HepG2 (cell line): ENCODE results near the gene TSEN34. TPM values are rescaled to one million over a fixed set of nuclear protein-coding genes. Genes with fewer than 3 reads are reported as not detected.

Experiments
- ARID5B ChIP-seq: IDR thresholded peaks from 2 replicates; pipeline ENCODE4 v1.4.0; 2020; ENCODE audit warnings: mild to moderate bottlenecking, missing genetic modification reagents
- CBX2 ChIP-seq, 2 experiments: fragments of 200-600 bp in 1 of 2; sonication (generic); formaldehyde crosslinking in 1 of 2; IDR thresholded peaks; 2 replicates each; pipeline versions ENCODE4 v1.7.0 to v1.8.1; 2018 to 2022; ENCODE audit warnings: low read depth in 2 of 2, low read length in 1 of 2, mild to moderate bottlenecking in 1 of 2, missing genetic modification reagents in 1 of 2
- CENPT ChIP-seq: sonication (generic); formaldehyde crosslinking; IDR thresholded peaks from 2 replicates; pipeline ENCODE4 v1.8.0; 2022; ENCODE audit warnings: low read depth, mild to moderate bottlenecking, moderate library complexity, missing genetic modification reagents
- DPF2 ChIP-seq: sonication (generic); formaldehyde crosslinking; IDR thresholded peaks from 2 replicates; pipeline ENCODE4 v1.4.0; 2020; ENCODE audit warnings: mild to moderate bottlenecking, low read depth, missing genetic modification reagents, borderline replicate concordance
- HMG20A ChIP-seq: IDR thresholded peaks from 2 replicates; pipeline ENCODE4 v1.6.1; 2016; ENCODE audit warnings: borderline replicate concordance
- KLF9 ChIP-seq: IDR thresholded peaks from 2 replicates; pipeline ENCODE4 v1.6.1; 2016; ENCODE audit warnings: low read depth
- MXD1 ChIP-seq: sonication (generic); formaldehyde crosslinking; IDR thresholded peaks from 2 replicates; pipeline ENCODE4 v1.4.0; 2020; ENCODE audit warnings: mild to moderate bottlenecking, missing genetic modification reagents
- PATZ1 ChIP-seq: sonication (generic); formaldehyde crosslinking; IDR thresholded peaks from 2 replicates; pipeline ENCODE4 v1.4.0; 2020; ENCODE audit warnings: missing genetic modification reagents
- POLR2AphosphoS5 ChIP-seq: IDR thresholded peaks from 2 replicates; pipeline ENCODE4 v1.6.1; 2012; ENCODE audit warnings: low read depth, low read length
- SALL2 ChIP-seq: sonication (generic); formaldehyde crosslinking; IDR thresholded peaks from 2 replicates; pipeline ENCODE4 v1.8.1; 2023; ENCODE audit warnings: mild to moderate bottlenecking, missing genetic modification reagents, inconsistent platforms
- SKI ChIP-seq: fragments of 450-650 bp; IDR thresholded peaks from one replicate; pipeline ENCODE4 v1.6.1; 2018; ENCODE audit warnings: mild to moderate bottlenecking; ENCODE audit not compliant: partially characterized antibody
- TCF12 ChIP-seq, 2 experiments: fragments of 450-650 bp in 1 of 2; sonication (generic) in 1 of 2; formaldehyde crosslinking in 1 of 2; IDR thresholded peaks; 2 replicates each; pipeline versions ENCODE4 v1.6.1 to v1.8.0; 2017 to 2022; ENCODE audit warnings: antibody characterized with exemption in 1 of 2, mild to moderate bottlenecking in 1 of 2, missing genetic modification reagents in 1 of 2, moderate library complexity in 1 of 2
- ZBTB7B ChIP-seq: sonication (generic); formaldehyde crosslinking; IDR thresholded peaks from 2 replicates; pipeline ENCODE4 v1.4.0; 2020; ENCODE audit warnings: missing genetic modification reagents
- ZNF362 ChIP-seq: sonication (generic); formaldehyde crosslinking; IDR thresholded peaks from 2 replicates; pipeline ENCODE4 v1.4.0; 2020; ENCODE audit warnings: missing genetic modification reagents, mild to moderate bottlenecking, borderline replicate concordance
- ZNF547 ChIP-seq: sonication (generic); formaldehyde crosslinking; IDR thresholded peaks from 2 replicates; pipeline ENCODE4 v1.5.1; 2020; ENCODE audit warnings: mild to moderate bottlenecking, missing genetic modification reagents
- ZNF572 ChIP-seq: sonication (generic); formaldehyde crosslinking; IDR thresholded peaks from 2 replicates; pipeline ENCODE4 v1.5.1; 2020; ENCODE audit warnings: mild to moderate bottlenecking, missing genetic modification reagents
- ZNF772 ChIP-seq: sonication (generic); formaldehyde crosslinking; IDR thresholded peaks from 2 replicates; pipeline ENCODE4 v1.5.0; 2020; ENCODE audit warnings: mild to moderate bottlenecking, missing genetic modification reagents
- polyA plus RNA-seq, 8 experiments: library from polyadenylated mRNA; depleted of rRNA in 3 of 8; stranded (reverse) in 7 of 8; unstranded in 1 of 8; fragments of >200 nt; fragmentation: Illumina TruSeq in 4 of 8; extraction: Trizol in 4 of 8; gene quantifications; 2 replicates each; pipeline versions ENCODE4 v1.2.1 to v1.2.3, GENCODE V29; 2011 to 2016; ENCODE audit warnings: low read depth in 4 of 8, missing spikeins in 1 of 8, mixed read lengths in 1 of 8; ENCODE audit not compliant: insufficient read depth in 1 of 8
- total RNA-seq, 5 experiments: library from RNA; depleted of rRNA; stranded (reverse); fragments of >200 nt; fragmentation: Illumina TruSeq; extraction: Trizol; gene quantifications; 2 replicates each; pipeline ENCODE4 v1.2.3, GENCODE V29; 2016; ENCODE audit warnings: low read depth in 1 of 5
- TF ChIP-seq, protein P1 (sequence below): sonication (generic); formaldehyde crosslinking; IDR thresholded peaks from 2 replicates; pipeline ENCODE4 v1.4.0; 2020; ENCODE audit warnings: missing genetic modification reagents

The TSEN34 gene
- total and polyA plus RNA-seq, 2 of the 13 experiments (the other 11 are each of a cell fraction or from before 2014, with no cell fraction given): 55.1 to 65.4 TPM

GRCh38 chr19:54191011-54191810, at the start of gene TSEN34 (continued):
- no peak; the same call in 1 of the 2 replicates for TF ChIP-seq PATZ1
- no peak for TF ChIP-seq KLF9
- TF ChIP-seq CBX2 (IDR thresholded peaks at IDR 0.05; ENCODE audit: low read depth, low read length): no peak
- TF ChIP-seq CBX2 (CRISPR knock-in tag; IDR thresholded peaks at IDR 0.05; ENCODE audit: low read depth): 0 out of 2 replicates have a peak, but pooled peaks have one; percentile 13
- no peak for TF ChIP-seq DPF2 (CRISPR knock-in tag)
- TF ChIP-seq ZNF362 (CRISPR knock-in tag): no peak
- TF ChIP-seq CENPT (CRISPR knock-in tag): no peak
- TF ChIP-seq ZNF547 (CRISPR knock-in tag): peak; percentile 68; the same call in 1 of the 2 replicates
- TF ChIP-seq, protein P1, sequence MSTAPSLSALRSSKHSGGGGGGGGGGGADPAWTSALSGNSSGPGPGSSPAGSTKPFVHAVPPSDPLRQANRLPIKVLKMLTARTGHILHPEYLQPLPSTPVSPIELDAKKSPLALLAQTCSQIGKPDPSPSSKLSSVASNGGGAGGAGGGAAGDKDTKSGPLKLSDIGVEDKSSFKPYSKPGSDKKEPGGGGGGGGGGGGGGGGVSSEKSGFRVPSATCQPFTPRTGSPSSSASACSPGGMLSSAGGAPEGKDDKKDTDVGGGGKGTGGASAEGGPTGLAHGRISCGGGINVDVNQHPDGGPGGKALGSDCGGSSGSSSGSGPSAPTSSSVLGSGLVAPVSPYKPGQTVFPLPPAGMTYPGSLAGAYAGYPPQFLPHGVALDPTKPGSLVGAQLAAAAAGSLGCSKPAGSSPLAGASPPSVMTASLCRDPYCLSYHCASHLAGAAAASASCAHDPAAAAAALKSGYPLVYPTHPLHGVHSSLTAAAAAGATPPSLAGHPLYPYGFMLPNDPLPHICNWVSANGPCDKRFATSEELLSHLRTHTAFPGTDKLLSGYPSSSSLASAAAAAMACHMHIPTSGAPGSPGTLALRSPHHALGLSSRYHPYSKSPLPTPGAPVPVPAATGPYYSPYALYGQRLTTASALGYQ (CRISPR knock-in tag): no peak
- TF ChIP-seq SALL2 (CRISPR knock-in tag): peak; percentile 49; the same call in 1 of the 2 replicates
- peak; percentile 31; the same call in 1 of the 2 replicates for TF ChIP-seq ZBTB7B (CRISPR knock-in tag)
- peak; percentile 47 for TF ChIP-seq ZNF572 (CRISPR knock-in tag)
- no peak for TF ChIP-seq SKI
- TF ChIP-seq TCF12 (IDR thresholded peaks at IDR 0.05): no peak
- peak; percentile 36; the same call in 1 of the 2 replicates for TF ChIP-seq TCF12 (CRISPR knock-in tag; IDR thresholded peaks at IDR 0.05)
- TF ChIP-seq HMG20A (CRISPR knock-in tag): no peak
- peak; percentile 72 for TF ChIP-seq POLR2AphosphoS5
- peak; percentile 24; the same call in 1 of the 2 replicates for TF ChIP-seq ZNF772 (CRISPR knock-in tag)
- 0 out of 2 replicates have a peak, but pooled peaks have one; percentile 30 for TF ChIP-seq MXD1 (CRISPR knock-in tag)
- no peak for TF ChIP-seq ARID5B (CRISPR knock-in tag)
